Ovary (tissue), 3 donors: Measurements from ENCODE around the gene ATF7.
"Not testable (repeated sequence)": the region's sequence is repeated elsewhere in the genome, so short reads cannot be mapped to it uniquely, and the experiment has no call there.

Source experiments
- CTCF ChIP-seq, 3 donors: fragments of 450-650 bp in 2 of 3; fragments of 200-600 bp in 1 of 3; IDR thresholded peaks; one replicate each; pipeline versions ENCODE4 v1.5.1 to v1.8.0; 2016 to 2022; ENCODE audit warnings: antibody characterized with exemption in 3 of 3, mild to moderate bottlenecking in 1 of 3
- EP300 ChIP-seq: sonication (generic); formaldehyde crosslinking; IDR thresholded peaks from one replicate; pipeline ENCODE4 v1.6.1; 2017; ENCODE audit warnings: antibody characterized with exemption
- POLR2A ChIP-seq: fragments of 450-650 bp; IDR thresholded peaks from one replicate; pipeline ENCODE4 v1.6.1; 2017; ENCODE audit warnings: antibody characterized with exemption, mild to moderate bottlenecking, moderate library complexity
- donor health status: DM: no; HTN: no; CAD: no.

- not testable (repeated sequence) for TF ChIP-seq CTCF (IDR thresholded peaks at IDR 0.05); POLR2A; EP300
Measured at GRCh38 chr12:53635708-53636107, 9.5 kb upstream of the ATF7 start.
